ENCODE results near the gene STXBP2.

Gene STXBP2

DNA sequence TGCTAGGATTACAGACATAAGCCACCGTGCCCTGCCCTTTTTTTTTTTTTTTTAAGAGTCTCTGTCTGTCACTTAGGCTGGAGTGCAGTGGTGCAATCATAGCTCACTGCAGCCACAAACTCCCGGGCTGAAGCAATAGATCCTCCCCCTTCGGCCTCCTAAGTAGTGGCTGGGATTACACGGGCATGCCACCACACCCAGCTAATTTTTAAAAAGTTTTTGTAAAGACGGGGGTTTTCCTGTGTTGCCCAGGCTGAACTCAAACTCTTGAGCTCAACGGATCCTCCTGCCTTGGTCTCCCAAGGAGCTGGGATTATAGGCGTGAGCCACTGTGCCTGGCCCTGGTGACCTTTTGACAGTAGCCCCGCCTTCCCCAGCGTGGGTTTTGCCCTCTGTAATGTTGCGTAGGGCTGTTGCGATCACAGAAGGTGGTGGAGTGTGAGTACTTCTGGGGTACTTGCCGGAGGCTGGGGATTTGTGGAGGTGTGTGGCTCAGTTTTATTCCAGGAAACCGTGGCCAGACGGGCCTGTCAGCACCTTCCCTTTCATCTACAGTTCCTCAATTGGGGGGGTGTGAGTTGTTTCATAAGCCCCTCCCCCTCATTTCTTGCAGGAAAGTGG lies 20.3 kb downstream of the STXBP2 start:
- no peak for DNase-seq

DNA sequence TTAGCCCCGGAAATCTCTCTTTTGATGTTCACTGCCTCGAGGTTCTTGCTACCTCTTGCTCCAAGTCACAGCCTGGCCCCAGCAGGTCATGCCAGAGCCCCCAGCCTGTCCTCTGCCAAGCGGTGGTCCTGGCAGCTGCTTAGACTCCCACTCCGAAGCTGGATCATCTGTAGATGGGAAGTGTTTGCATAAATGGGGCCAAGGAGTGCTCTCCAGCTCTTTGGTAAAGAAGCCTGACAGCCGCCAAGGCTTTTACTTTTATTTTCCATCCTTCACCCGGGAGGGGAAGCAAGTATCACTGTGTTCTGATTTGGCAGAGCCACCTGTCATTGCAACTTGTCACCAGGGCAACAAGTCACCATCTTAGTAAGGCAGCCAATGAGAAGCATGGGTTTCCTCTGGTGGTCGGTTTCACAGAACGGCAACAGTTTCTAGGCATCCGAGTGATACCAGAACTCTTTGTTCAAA lies 21.3 kb downstream of the STXBP2 start:
- DNase-seq, result no peak

GRCh38 chr19:7661744-7662538 lies 25.0 kb downstream of the STXBP2 start:
- DNase-seq, result no peak

GRCh38 chr19:7662657-7663056 lies 25.7 kb downstream of the STXBP2 start:
- no peak for DNase-seq

- DNase-seq, result no peak
These were observed 26.8 kb downstream of the STXBP2 start for GRCh38 chr19:7663706-7664105.

- no peak for DNase-seq
These were observed 28.2 kb downstream of the STXBP2 start for GRCh38 chr19:7665076-7665475.

- no peak for DNase-seq
These were observed 31.9 kb downstream of the STXBP2 start, which contains the start of gene RETN for GRCh38 chr19:7668842-7669241. TSS of gene RETN (plus strand) at chr19:7669049. CDS start at chr19:7669327, 278 bp downstream.

- no peak for DNase-seq
These were observed 32.7 kb downstream of the STXBP2 start for GRCh38 chr19:7669641-7670040.

DNA sequence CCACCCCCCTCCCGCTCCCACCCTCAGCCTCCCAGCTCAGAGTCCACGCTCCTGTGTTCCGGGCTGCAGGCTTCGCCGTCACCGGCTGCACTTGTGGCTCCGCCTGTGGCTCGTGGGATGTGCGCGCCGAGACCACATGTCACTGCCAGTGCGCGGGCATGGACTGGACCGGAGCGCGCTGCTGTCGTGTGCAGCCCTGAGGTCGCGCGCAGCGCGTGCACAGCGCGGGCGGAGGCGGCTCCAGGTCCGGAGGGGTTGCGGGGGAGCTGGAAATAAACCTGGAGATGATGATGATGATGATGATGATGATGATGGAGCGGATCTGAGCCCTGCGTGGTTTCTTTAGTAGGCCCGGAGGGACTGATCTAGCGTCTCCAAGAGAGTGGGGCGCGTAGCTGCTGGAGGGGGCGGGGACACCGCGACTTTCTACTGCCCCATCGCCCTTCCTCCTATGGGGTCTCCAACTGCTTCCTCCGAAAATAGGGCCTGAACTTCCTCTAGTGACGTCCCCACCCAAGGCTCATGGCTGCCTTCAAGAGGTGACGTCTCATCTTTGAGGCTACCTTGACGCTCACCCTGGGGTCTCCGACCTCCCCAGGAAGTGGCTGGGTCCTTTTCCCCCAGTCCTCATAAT lies 33.4 kb downstream of the STXBP2 start:
- DNase-seq, result no peak

DNA sequence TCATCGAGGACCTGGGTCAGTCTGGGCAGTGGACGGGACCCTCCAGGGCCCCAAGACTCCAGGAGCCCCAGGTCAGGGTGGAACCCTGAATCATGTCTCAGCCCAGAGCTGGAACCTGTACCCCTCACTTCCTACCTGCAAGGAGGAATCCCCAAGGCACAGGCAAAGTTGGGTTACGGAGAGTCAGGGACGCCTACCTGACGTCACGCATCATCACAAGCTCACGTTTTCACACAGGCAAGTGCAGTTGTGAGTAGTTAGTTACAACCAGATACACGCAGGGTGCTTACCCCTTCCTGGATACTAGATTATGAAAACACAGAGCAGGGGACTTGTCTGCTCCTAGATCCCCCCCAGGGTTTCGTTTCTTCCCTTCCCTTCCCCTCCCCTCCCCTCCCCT lies 33.9 kb downstream of the STXBP2 start:
- no peak for DNase-seq

DNA sequence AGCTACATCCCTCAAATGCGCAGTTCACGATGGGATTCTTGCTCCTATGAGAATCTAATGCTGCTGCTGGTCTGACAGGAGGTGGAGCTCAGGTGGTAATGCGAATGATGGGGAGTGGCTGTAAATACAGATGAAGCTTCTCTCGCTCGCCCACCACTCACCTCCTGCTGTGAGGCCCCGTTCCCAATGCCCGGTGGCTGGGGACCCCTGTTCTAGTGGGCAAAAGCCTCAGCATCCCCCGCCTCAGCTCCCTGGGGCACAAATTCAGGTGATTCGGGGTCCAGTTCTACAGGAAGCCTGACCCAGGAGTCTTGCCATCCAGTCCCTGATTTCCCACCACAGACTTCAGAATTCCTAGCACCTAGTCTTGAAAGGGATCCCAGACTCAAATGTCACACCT lies 35.6 kb downstream of the STXBP2 start:
- DNase-seq, result no peak

DNA sequence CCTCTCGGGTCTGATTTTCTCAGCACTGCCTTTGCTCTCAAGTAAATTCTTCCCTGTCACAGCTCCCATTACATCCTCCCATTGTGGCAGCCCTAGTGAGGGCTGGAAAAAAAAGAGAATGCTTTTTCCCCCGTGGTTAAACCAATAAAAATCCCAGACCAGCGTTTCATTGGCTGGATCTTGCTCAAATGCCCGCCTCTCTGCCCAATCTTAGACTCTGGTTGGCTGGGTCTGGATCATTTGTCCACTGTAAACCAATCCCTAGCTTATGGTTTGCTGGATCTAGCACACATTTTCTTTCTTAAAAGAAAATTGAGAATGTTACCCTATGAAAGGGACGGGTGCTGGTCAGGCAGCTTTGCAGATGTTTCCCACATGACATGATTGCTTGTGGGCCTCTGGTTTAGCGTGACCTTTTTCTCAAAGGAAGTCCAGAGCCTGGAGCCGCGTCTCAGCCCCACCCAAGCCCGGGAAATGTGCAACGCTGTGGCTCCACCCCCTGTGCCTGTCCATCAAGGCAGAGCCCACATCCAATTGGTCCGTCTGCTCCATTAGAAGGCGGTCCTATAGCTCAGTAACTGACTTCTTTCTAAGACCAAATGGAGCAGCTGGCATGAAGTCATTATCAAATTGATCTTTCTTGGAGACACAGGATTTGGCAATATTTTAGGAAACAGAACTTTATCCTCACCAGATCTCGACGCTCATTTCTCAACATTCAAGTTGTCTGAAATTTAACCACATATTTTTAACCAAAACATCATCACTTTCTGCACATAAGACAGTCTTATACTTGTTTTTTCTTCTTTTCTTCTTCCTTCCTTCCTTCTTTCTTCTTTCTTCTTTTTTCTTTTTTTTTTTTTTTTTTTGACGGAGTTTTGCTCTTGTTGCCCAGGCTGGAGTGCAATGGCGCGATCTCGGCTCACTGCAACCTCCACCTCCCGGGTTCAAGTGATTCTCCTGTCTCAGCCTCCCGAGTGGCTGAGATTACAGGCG lies 37.4 kb downstream of the STXBP2 start:
- no peak for DNase-seq

DNA sequence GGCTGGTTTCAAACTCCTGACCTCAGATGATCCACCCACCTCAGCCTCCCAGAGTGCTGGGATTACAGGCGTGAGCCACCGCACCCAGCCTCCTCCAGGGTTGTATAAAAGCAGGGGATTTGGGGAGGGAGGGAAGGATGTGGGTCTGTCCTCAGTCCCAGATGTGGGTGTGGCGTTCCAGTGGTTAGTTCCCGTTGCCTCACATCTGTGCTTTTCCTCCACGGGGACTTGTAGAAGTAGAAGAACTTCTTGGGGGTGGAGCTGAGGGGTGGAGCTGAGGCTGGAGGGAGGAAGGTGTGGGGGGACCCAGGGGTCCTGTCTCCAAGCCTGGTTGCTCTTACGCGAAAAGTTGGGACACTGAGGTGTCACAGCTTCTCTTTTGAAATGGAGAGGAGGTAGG lies 39.5 kb downstream of the STXBP2 start:
- no peak for DNase-seq

DNA sequence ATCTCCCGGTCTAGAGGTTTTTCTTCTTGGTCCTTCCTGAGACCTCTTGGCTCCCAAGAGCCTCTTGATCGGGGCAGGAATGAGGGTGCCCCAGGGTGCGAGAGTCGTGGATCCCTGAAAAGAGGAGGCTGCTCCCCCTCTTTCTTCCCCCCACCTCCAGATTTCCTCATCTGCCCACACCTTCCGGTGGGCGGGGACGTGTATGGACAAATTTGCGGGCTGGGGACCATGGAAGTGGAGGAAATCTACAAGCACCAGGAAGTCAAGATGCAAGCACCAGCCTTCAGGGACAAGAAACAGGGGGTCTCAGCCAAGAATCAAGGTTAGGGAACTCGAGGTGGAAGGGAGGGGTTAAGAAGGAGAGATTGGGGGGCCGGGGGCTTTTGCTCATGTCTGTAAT lies 39.9 kb downstream of the STXBP2 start, which contains the start of gene MCEMP1:
MCEMP1 (plus strand) TSS at position 237 of the 400 bp plus-strand sequence; CDS start at position 268, 31 bp downstream.
- no peak for DNase-seq

- DNase-seq, result no peak
These were observed 40.9 kb downstream of the STXBP2 start for GRCh38 chr19:7677669-7678311.

DNA sequence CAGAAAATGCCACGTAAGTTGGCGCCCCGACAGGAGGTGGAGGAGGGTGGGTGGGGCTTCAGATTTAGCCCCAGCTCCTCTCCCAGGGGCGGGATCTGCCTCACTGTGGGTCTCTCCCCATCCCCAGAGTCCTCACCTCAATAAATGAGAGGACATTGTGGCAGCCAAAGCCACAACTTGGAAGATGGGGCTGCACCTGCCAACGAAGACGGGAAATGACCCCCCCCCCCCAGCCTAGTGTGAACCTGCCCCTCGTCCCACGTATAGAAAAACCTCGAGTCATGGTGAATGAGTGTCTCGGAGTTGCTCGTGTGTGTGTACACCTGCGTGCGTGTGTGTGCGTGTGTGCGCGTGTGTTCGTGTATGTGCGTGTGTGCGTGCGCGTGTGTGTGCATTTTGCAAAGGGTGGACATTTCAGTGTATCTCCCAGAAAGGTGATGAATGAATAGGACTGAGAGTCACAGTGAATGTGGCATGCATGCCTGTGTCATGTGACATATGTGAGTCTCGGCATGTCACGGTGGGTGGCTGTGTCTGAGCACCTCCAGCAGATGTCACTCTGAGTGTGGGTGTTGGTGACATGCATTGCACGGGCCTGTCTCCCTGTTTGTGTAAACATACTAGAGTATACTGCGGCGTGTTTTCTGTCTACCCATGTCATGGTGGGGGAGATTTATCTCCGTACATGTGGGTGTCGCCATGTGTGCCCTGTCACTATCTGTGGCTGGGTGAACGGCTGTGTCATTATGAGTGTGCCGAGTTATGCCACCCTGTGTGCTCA lies 42.3 kb downstream of the STXBP2 start:
- DNase-seq, result no peak

- no peak for DNase-seq
These were observed 43.1 kb downstream of the STXBP2 start for GRCh38 chr19:7679771-7680605.

- DNase-seq, result peak; percentile 41
These were observed 43.9 kb downstream of the STXBP2 start, which contains the start of gene TRAPPC5 for GRCh38 chr19:7680606-7681339. TSS of gene TRAPPC5 (plus strand) at chr19:7680833. CDS start at chr19:7682254, 1,421 bp downstream.

Measured in NCI-H2029 treated with DMSO at 0.1 percent for 48 hours (cell line).